ENCODE results near the gene DNAH6.

Gene DNAH6

DNA sequence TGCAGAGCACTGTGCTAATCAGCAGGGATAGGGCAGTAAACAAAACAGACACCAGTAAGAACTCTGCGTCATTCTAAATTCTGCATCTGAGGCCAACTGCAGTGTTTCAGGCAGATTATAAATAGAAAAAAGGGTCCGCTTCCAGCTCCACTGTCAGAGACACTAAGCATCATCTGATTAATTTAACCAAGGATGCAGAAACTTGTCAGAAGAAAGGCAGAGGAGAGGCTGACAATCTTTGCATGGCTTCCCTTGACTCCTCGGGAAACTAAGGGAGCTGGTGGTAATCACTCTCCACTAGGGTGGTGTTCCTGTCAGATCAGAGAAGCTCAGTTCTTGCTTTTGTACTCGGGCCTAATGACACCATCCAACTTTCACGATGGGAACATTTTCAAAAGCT, 123.5 kb downstream of the DNAH6 start:
- DNase-seq (ENCODE audit: insufficient read length, low spot score) (no peak), FAIRE-seq (no peak)
- TF ChIP-seq PAX5 (IDR thresholded peaks at IDR 0.05; ENCODE audit: insufficient read depth, low read length, severe bottlenecking) (no peak), POLR2A (IDR thresholded peaks at IDR 0.05; ENCODE audit: low read depth, low read length) (no peak), POU2F2 (IDR thresholded peaks at IDR 0.05; ENCODE audit: low read depth, low read length) (no peak), SPI1 (IDR thresholded peaks at IDR 0.05; ENCODE audit: low read depth, low read length) (no peak), TAF1 (IDR thresholded peaks at IDR 0.05; ENCODE audit: low read depth, low read length) (no peak), POLR2AphosphoS5 (IDR thresholded peaks at IDR 0.05; ENCODE audit: low read depth, low read length) (no peak)

DNA sequence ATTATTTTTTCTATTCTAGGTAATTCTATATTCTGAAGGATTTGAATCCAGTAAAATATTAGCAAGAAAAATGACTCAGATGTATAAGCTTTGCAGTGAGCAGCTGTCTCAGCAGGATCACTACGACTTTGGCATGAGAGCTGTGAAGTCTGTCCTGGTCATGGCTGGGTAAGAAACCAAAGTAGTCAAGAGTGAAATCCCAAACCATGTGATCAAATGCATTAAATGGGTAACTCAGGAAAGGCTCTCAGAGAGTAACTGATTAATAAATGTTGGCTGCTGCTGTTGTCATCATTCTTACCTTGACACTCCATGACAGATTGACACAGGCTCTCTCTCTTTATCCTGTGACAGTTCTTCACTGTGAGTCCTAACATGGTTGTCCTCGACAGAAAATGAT, 124.1 kb downstream of the DNAH6 start:
- no peak for DNase-seq (ENCODE audit: insufficient read length, low spot score)
- FAIRE-seq = no peak
- no peak for TF ChIP-seq POLR2AphosphoS5 (IDR thresholded peaks at IDR 0.05; ENCODE audit: low read depth, low read length)
- TF ChIP-seq PAX5 (IDR thresholded peaks at IDR 0.05; ENCODE audit: insufficient read depth, low read length, severe bottlenecking) = no peak
- no peak for TF ChIP-seq POLR2A (IDR thresholded peaks at IDR 0.05; ENCODE audit: low read depth, low read length)
- TF ChIP-seq TAF1 (IDR thresholded peaks at IDR 0.05; ENCODE audit: low read depth, low read length) = no peak
- TF ChIP-seq POU2F2 (IDR thresholded peaks at IDR 0.05; ENCODE audit: low read depth, low read length) = no peak
- no peak for TF ChIP-seq SPI1 (IDR thresholded peaks at IDR 0.05; ENCODE audit: low read depth, low read length)

DNA sequence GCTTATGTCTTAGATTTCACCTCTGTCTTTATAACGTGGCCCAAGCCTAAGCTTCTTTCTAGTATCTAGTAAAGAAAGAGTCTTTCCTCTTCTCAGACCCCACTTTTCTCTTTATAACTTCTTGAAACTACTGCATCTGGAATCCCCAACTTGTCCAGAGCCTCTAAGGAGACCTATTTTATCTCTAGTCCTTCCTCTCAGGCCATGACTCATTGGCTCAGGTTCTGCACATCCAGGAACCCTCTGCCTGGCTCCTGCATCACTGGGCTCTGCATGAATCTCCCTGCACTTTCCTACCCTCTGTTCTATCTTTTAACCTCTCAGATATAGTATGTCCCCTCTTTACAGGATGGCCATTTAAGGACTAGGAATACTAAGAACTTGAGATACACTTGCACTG, 124.7 kb downstream of the DNAH6 start:
- FAIRE-seq (no peak), DNase-seq (ENCODE audit: insufficient read length, low spot score) (no peak)
- TF ChIP-seq SPI1 (IDR thresholded peaks at IDR 0.05; ENCODE audit: low read depth, low read length) (no peak), POLR2A (IDR thresholded peaks at IDR 0.05; ENCODE audit: low read depth, low read length) (no peak), POU2F2 (IDR thresholded peaks at IDR 0.05; ENCODE audit: low read depth, low read length) (no peak), TAF1 (IDR thresholded peaks at IDR 0.05; ENCODE audit: low read depth, low read length) (no peak), POLR2AphosphoS5 (IDR thresholded peaks at IDR 0.05; ENCODE audit: low read depth, low read length) (no peak), PAX5 (IDR thresholded peaks at IDR 0.05; ENCODE audit: insufficient read depth, low read length, severe bottlenecking) (no peak)

DNA sequence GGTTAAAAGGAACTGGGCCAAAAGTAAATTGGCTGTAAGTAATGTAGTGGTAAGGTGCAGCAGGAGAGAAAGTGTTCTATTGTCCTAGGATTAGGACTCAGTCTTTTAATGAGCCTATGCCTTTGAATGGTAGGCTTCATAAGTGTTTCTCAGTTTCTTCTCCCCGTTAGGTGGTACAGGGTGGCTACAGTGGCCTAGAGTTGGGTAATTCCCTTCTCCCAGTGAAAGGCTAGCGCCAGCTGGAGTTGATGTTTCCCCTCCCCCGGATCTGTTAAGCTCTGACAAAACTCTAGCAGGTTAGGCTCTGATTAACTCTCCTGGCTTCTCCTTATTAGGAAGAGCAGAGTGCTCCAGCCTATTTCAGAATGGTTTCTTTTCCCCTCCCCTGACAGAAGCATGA, 127.7 kb downstream of the DNAH6 start:
- FAIRE-seq (no peak), DNase-seq (ENCODE audit: insufficient read length, low spot score) (no peak)
- TF ChIP-seq POLR2AphosphoS5 (IDR thresholded peaks at IDR 0.05; ENCODE audit: low read depth, low read length) = no peak
- no peak for TF ChIP-seq SPI1 (IDR thresholded peaks at IDR 0.05; ENCODE audit: low read depth, low read length)
- no peak for TF ChIP-seq POU2F2 (IDR thresholded peaks at IDR 0.05; ENCODE audit: low read depth, low read length)
- TF ChIP-seq TAF1 (IDR thresholded peaks at IDR 0.05; ENCODE audit: low read depth, low read length) = no peak
- TF ChIP-seq POLR2A (IDR thresholded peaks at IDR 0.05; ENCODE audit: low read depth, low read length) = no peak
- no peak for TF ChIP-seq PAX5 (IDR thresholded peaks at IDR 0.05; ENCODE audit: insufficient read depth, low read length, severe bottlenecking)

DNA sequence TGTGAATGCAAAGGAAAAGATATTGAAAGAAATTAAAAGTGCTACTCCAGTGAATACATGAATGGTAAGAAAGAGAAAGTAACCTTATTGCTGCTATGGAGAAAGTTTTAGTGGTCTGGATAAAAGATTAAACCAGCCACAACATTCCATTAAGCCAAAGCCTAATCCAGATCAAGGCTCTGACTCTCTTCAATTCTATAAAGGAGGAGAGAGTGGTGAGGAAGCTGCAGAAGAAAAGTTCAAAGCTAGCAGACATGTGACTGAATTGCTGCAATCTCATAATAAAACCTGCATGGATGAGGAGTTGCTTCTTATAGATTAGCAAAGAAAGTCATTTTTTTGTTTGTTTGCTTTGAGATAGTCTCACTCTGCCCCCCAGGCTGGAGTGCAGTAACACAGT, 130.2 kb downstream of the DNAH6 start:
- DNase-seq (ENCODE audit: insufficient read length, low spot score) (no peak), FAIRE-seq (no peak)
- TF ChIP-seq POU2F2 (IDR thresholded peaks at IDR 0.05; ENCODE audit: low read depth, low read length) (no peak), PAX5 (IDR thresholded peaks at IDR 0.05; ENCODE audit: insufficient read depth, low read length, severe bottlenecking) (no peak), TAF1 (IDR thresholded peaks at IDR 0.05; ENCODE audit: low read depth, low read length) (no peak), SPI1 (IDR thresholded peaks at IDR 0.05; ENCODE audit: low read depth, low read length) (no peak), POLR2A (IDR thresholded peaks at IDR 0.05; ENCODE audit: low read depth, low read length) (no peak), POLR2AphosphoS5 (IDR thresholded peaks at IDR 0.05; ENCODE audit: low read depth, low read length) (no peak)

DNA sequence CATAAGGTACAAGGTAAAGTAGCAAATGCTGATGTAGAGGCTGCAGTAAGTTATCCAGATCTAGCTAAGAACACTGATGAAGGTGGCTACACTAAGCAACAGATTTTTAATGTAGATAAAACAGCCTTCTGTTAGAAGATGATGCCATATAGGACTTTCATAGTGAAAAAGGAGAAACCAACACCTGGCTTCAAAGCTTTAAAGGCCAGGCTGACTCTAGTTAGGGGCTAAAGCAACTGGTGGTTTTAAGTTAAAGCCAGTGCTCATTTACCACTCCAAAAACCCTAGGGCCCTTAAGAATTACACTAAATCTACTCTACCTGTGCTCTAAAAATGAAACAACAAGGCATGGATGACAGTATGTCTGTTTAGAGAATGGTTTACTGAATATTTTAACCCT, 131.0 kb downstream of the DNAH6 start:
- DNase-seq (ENCODE audit: insufficient read length, low spot score) (no peak), FAIRE-seq (no peak)
- TF ChIP-seq SPI1 (IDR thresholded peaks at IDR 0.05; ENCODE audit: low read depth, low read length) (no peak), POLR2A (IDR thresholded peaks at IDR 0.05; ENCODE audit: low read depth, low read length) (no peak), PAX5 (IDR thresholded peaks at IDR 0.05; ENCODE audit: insufficient read depth, low read length, severe bottlenecking) (no peak), POU2F2 (IDR thresholded peaks at IDR 0.05; ENCODE audit: low read depth, low read length) (no peak), POLR2AphosphoS5 (IDR thresholded peaks at IDR 0.05; ENCODE audit: low read depth, low read length) (no peak), TAF1 (IDR thresholded peaks at IDR 0.05; ENCODE audit: low read depth, low read length) (no peak)

DNA sequence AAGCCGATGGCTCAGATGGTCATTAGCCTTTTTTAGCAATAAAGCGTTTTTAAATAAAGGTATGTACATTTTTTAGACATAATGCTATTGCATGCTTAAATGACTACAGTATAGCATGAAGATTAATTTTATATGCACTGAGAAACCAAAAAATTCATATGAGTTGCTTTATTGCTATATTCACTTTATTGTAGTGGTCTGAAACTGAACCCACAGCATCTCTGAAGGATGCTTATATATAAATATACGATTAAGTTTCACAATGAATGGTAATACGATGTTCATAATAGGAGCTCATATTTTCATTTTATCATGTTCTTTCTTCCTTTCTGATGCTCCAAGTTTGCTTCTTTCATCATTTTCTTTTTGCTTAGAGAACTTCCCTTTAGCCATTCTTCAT, 132.8 kb downstream of the DNAH6 start:
- FAIRE-seq = no peak
- no peak for DNase-seq (ENCODE audit: insufficient read length, low spot score)
- no peak for TF ChIP-seq POLR2A (IDR thresholded peaks at IDR 0.05; ENCODE audit: low read depth, low read length)
- no peak for TF ChIP-seq POLR2AphosphoS5 (IDR thresholded peaks at IDR 0.05; ENCODE audit: low read depth, low read length)
- TF ChIP-seq POU2F2 (IDR thresholded peaks at IDR 0.05; ENCODE audit: low read depth, low read length) = no peak
- TF ChIP-seq SPI1 (IDR thresholded peaks at IDR 0.05; ENCODE audit: low read depth, low read length) = no peak
- no peak for TF ChIP-seq PAX5 (IDR thresholded peaks at IDR 0.05; ENCODE audit: insufficient read depth, low read length, severe bottlenecking)
- TF ChIP-seq TAF1 (IDR thresholded peaks at IDR 0.05; ENCODE audit: low read depth, low read length) = no peak

DNA sequence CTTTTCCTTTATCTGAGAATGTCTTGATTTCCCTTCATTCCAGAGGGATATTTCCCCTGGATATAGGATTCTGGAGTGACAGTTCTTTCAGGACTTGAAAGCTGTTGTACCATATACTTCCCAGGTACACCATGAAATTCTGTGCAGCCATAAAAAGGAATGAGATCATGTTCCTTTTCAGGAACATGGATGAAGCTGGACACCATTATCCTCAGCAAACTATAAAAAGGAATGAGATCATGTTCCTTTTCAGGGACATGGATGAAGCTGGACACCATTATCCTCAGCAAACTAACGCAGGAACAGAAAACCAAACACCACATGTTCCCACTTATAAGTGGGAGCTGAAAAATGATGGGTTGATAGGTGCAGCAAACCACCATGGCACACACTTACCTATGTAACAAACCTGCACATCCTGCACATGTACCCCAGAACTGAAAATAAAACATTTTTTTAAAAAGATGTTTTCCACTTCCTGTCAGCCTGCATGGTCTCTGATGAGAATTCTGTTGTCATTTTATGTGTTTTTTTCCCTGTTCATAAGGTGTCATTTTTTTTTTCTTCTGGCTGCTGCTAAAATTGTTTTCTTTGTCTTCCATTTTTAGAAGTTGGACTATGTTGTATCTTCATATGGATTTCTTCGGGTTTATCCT, 133.3 kb downstream of the DNAH6 start:
- DNase-seq (ENCODE audit: insufficient read length, low spot score) (no peak), FAIRE-seq (no peak)
- TF ChIP-seq POU2F2 (IDR thresholded peaks at IDR 0.05; ENCODE audit: low read depth, low read length) = no peak
- TF ChIP-seq SPI1 (IDR thresholded peaks at IDR 0.05; ENCODE audit: low read depth, low read length) = no peak
- TF ChIP-seq POLR2A (IDR thresholded peaks at IDR 0.05; ENCODE audit: low read depth, low read length) = no peak
- no peak for TF ChIP-seq TAF1 (IDR thresholded peaks at IDR 0.05; ENCODE audit: low read depth, low read length)
- TF ChIP-seq PAX5 (IDR thresholded peaks at IDR 0.05; ENCODE audit: insufficient read depth, low read length, severe bottlenecking) = no peak
- no peak for TF ChIP-seq POLR2AphosphoS5 (IDR thresholded peaks at IDR 0.05; ENCODE audit: low read depth, low read length)

DNA sequence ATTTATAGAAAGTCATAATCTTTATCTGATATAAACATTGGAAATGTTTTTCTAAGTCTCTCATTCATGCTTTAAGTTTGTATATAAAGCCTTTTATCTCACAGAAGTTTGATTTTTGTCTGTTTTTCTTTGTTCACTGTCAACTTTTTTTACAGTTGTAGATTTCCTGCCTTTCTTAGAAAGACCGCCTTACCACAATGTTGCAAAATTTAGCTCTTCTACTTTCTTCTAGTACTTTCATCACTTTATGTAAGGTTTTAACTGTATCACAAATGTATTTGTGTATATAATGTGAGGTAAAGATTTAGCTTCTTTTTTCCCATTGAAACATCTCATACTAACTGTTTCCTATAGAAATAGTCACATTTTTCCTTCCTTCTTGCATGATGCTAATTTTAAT, 136.1 kb downstream of the DNAH6 start:
- DNase-seq (ENCODE audit: insufficient read length, low spot score) (no peak), FAIRE-seq (no peak)
- no peak for TF ChIP-seq TAF1 (IDR thresholded peaks at IDR 0.05; ENCODE audit: low read depth, low read length)
- TF ChIP-seq POLR2AphosphoS5 (IDR thresholded peaks at IDR 0.05; ENCODE audit: low read depth, low read length) = no peak
- TF ChIP-seq POLR2A (IDR thresholded peaks at IDR 0.05; ENCODE audit: low read depth, low read length) = no peak
- no peak for TF ChIP-seq POU2F2 (IDR thresholded peaks at IDR 0.05; ENCODE audit: low read depth, low read length)
- no peak for TF ChIP-seq PAX5 (IDR thresholded peaks at IDR 0.05; ENCODE audit: insufficient read depth, low read length, severe bottlenecking)
- TF ChIP-seq SPI1 (IDR thresholded peaks at IDR 0.05; ENCODE audit: low read depth, low read length) = no peak
